Measurements from ENCODE around the gene DGCR8.

DGCR8 gene

GRCh38 chr22:20140521-20140964 lies 60.5 kb downstream of the DGCR8 start:
- no peak for DNase-seq

- DNase-seq, result no peak
These were observed 61.4 kb downstream of the DGCR8 start for GRCh38 chr22:20141186-20142077.

DNA sequence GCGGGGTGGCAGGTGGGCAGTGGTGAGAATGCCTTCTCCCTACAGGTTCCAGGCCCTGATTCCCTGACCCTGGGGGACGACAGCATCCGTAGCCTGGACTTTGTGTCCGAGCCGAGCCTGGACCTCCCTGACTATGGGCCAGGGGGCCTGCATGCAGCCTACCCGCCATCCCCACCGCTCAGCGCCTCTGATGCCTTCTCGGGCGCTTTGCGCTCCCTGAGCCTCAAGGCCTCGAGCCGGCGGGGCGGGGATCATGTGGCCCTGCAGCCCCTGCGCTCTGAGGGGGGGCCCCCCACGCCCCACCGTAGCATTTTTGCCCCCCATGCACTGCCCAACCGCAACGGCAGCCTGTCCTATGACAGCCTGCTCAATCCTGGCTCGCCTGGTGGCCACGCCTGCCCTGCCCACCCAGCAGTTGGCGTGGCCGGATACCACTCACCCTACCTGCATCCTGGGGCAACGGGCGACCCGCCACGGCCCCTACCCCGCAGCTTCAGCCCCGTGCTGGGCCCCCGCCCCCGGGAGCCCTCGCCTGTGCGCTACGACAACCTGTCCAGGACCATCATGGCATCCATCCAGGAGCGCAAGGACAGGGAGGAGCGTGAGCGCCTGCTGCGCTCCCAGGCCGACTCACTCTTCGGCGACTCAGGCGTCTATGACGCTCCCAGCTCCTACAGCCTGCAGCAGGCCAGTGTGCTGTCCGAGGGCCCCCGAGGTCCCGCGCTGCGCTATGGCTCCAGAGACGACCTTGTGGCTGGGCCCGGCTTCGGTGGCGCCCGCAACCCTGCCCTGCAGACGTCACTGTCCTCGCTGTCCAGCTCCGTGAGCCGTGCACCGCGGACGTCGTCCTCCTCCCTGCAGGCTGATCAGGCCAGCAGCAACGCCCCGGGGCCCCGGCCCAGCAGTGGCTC lies 62.9 kb downstream of the DGCR8 start:
- DNase-seq, result no peak

- no peak for DNase-seq
These were observed 64.0 kb downstream of the DGCR8 start for GRCh38 chr22:20143883-20144665.

- DNase-seq, result no peak
These were observed 65.3 kb downstream of the DGCR8 start for GRCh38 chr22:20145206-20145831.

DNA sequence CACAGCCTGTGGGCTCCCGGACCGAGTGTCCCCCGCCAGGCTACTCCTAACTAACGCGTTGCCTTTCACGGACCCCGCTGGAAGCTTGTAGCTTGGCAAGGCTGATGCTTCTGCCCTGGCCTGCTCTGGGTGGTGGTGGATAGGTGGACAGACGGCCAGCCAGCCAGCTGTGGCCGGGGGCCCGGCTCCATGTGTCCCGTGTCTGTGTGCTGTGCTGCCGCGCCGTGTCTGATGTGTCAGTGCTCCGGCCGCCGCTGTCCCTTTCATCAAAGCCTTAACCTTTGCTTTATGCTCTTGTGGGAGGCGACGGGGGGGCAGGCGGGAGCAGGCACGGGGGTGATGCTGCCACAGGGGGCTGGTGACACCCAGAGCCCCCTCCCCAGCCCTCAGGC lies 65.8 kb downstream of the DGCR8 start:
- no peak for DNase-seq

- no peak for DNase-seq
These were observed 66.7 kb downstream of the DGCR8 start for GRCh38 chr22:20146777-20147176.

- DNase-seq, result no peak
These were observed 67.4 kb downstream of the DGCR8 start for GRCh38 chr22:20147237-20147988.

- DNase-seq, result no peak
These were observed 68.4 kb downstream of the DGCR8 start for GRCh38 chr22:20148414-20148813.

- no peak for DNase-seq
These were observed 69.5 kb downstream of the DGCR8 start for GRCh38 chr22:20149257-20150250.

DNA sequence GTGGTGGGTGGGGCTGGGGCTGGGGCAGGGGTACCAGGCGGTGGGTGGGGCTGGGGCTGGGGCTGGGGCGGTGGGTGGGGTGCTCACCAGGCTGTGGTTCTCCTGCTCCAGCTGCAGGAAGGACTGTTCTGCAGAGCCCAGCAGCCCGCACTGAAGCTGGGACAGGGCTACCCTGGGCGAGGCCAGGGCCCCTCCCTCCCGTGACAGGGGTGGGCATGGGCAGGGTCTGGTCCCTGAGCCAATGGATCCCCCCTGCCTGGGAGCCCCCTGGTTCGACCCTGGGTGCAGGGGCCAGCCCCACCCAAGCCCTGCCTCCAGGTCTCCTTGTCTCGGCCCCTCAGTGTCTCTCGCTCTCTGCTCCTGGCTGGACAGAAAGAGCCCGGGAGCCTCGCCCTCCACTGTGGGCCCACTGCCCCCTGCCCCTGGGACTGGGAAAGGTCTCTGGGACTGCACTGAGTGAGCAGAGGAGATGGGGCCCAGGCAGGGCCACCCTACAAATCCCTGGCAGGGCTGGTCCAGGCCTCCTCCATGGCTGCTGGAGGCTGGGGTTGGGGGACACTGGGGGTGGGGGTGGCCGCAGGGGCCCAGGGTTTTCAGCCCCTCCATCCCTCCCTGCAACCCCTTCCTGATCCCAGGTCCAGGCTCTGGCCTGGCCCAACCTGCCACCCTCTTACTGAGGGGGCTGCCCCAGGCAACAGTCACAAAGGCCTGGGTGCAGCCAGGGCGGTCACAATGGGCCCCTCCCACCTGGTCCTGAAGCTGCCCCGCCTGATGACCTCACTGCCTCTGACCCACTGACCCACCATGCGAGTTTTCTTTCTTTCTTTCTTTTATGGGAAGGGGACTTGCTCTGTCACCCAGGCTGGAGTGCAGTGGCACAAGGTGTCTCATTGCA lies 70.6 kb downstream of the DGCR8 start, which contains the start of gene CCDC188:
Gene CCDC188 (minus strand): TSS at position 675 of the 895 bp plus-strand sequence. CDS start 69 bp downstream, at position 606.
- DNase-seq, result no peak

DNA sequence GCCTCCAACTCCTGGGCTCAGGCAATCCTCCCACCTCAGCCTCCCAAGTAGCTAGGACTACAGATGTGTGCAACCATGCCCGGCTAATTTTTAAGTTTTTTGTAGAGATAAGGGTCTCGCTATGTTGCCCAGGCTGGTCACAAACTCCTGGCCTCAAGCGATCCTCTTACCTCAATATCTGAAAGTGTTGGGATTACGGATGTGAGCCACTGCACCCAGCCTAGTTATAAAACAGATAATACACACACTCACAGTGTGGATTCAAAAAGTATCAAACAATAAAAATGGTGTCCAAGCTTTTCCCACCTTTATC lies 71.2 kb downstream of the DGCR8 start:
- no peak for DNase-seq

DNA sequence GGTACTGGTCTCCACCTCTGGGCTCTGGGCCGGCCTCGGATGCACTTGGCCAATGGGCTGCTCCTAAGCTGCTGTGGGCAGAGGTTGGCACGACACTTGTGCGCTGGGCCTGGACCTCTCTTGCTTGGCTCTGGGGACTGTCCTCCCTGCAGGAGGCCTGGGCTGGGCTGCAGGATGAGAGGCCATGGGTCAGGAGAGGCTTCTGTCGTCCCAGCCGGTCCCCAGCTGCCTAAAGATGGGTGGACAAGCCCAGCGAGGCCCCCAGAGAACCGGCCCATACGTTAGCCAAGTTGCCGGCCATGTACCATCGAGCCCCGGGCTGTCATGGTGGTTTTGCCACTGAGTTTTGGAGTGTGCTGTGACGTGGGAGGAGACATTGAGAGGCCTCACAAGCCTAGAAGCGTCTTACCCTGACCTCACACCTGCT lies 72.4 kb downstream of the DGCR8 start:
- no peak for DNase-seq

- no peak for DNase-seq
These were observed 73.9 kb downstream of the DGCR8 start for GRCh38 chr22:20153945-20154344.

DNA sequence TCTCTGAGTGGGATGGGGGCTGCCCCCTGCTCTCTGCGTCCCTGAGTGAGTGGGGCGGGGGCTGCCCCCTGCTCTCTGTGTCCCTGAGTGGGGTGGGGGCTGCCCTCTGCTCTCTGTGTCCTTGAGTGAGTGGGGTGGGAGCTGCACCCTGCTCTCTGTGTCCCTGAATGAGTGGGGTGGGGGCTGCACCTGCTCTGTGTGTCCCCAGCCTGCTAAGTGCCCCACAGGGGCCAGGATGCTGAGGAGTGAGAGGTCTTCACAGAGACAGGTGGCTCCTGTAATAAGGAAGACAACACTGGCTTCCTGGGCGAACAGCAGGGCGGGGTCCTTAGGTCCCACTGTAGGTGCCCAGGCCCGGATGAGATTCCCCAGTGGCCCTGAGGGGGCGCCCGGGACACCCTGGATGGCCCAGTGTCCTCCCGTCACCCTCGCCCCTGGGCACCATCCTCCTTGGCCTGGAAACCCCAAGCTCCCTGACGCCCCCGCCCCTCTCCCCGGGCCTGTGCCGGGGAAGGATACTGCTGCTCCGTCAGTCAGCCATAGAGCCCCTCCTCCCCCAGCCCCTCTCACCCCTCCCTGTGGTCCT lies 74.7 kb downstream of the DGCR8 start:
- no peak for DNase-seq

DNA sequence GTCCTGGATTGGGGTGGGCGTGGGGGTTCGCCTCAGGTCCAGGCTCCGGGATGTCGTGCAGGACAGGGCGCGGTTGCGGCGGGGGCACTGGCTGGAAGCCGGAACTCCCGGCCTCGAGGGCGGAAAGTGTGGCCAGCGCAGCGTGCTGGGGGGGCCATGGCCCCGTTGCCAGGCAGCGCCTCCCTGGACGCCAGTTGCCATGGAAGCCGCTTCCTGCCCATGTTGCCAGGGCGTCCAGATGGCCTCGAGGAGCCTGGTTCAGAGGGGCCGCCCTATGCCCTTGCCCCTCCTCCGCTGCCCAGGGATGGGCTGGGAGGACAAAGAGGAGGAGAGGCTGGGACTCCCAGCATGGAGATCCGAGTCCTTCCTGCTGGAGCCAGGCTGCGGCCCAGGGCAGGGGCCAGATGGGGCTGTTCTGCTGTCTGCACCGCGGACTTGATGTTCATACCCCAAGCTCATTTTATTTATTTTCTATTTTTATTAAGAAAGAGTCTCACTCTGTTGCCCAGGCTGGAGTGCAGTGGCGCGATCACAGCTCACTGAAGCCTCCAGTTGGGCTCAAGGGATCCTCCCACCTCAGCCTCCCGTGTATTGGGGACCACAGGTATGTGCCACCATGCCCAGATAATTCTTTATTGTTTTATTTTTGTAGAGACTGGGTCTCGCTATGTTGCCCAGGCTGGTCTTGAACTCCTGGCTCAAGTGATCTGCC lies 75.4 kb downstream of the DGCR8 start:
- no peak for DNase-seq

GRCh38 chr22:20156042-20156389 lies 76.0 kb downstream of the DGCR8 start:
- no peak for DNase-seq
